ENCODE data around the gene PARVA. TPM values are rescaled to one million over a fixed set of nuclear protein-coding genes. Genes with fewer than 3 reads are reported as not detected.

Gene PARVA
- polyA plus RNA-seq, 1 experiment: 142 TPM

DNA sequence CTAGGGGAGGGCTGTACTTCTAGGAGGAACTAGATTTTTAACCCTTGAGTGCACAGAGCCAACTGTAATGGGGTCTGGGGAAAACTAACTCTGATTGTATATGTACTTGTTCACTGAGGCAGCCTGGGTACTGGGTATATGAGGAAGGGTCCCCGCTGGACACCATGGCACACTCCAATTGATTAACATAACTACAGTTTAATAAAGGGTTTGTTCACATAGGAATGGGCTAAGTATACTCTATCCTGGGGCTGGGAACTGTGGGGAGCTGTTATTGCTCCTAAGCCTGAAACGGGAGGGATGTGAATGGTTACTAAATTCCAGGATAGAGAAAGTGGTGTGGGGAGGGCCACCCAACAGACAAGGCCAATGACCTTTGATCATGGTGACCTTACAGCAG lies 67.6 kb downstream of the PARVA start:
- POLR2A ChIA-PET: no interaction called here
- DNase-seq (ENCODE audit: low read depth, low spot score): no peak
- Histone ChIP-seq H3K27ac (ENCODE audit: low read depth, low read length) (no peak overlapping the region), H3K27me3 (ENCODE audit: control insufficient read depth, insufficient read depth, low read length) (no peaks in the 10 kb centered on the region), H3K9me3 (ENCODE audit: control insufficient read depth, insufficient read depth, low read length) (no peaks in the 10 kb centered on the region), H3K4me3 (ENCODE audit: low read depth, low read length) (no peak overlapping the region)
- CTCF ChIA-PET: no interaction called here
- TF ChIP-seq, protein P1, sequence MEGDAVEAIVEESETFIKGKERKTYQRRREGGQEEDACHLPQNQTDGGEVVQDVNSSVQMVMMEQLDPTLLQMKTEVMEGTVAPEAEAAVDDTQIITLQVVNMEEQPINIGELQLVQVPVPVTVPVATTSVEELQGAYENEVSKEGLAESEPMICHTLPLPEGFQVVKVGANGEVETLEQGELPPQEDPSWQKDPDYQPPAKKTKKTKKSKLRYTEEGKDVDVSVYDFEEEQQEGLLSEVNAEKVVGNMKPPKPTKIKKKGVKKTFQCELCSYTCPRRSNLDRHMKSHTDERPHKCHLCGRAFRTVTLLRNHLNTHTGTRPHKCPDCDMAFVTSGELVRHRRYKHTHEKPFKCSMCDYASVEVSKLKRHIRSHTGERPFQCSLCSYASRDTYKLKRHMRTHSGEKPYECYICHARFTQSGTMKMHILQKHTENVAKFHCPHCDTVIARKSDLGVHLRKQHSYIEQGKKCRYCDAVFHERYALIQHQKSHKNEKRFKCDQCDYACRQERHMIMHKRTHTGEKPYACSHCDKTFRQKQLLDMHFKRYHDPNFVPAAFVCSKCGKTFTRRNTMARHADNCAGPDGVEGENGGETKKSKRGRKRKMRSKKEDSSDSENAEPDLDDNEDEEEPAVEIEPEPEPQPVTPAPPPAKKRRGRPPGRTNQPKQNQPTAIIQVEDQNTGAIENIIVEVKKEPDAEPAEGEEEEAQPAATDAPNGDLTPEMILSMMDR (IDR thresholded peaks at IDR 0.05; ENCODE audit: low read depth, low read length): no peak

- Histone ChIP-seq H3K4me3 (ENCODE audit: low read depth, low read length) (no peak overlapping the region), H3K27ac (ENCODE audit: low read depth, low read length) (no peak overlapping the region), H3K9me3 (ENCODE audit: control insufficient read depth, insufficient read depth, low read length) (no peaks in the 10 kb centered on the region), H3K27me3 (ENCODE audit: control insufficient read depth, insufficient read depth, low read length) (no peaks in the 10 kb centered on the region)
- POLR2A ChIA-PET: no interaction called here
- TF ChIP-seq, protein P1 (IDR thresholded peaks at IDR 0.05; ENCODE audit: low read depth, low read length): no peak
- CTCF ChIA-PET: no interaction called here
- DNase-seq (ENCODE audit: low read depth, low spot score): no peak
Observed at GRCh38 chr11:12446863-12447262, 69.5 kb downstream of the PARVA start.

GRCh38 chr11:12448131-12448939 lies 71.0 kb downstream of the PARVA start:
- Histone ChIP-seq H3K27me3 (ENCODE audit: control insufficient read depth, insufficient read depth, low read length) (no peaks in the 10 kb centered on the region), H3K9me3 (ENCODE audit: control insufficient read depth, insufficient read depth, low read length) (no peaks in the 10 kb centered on the region), H3K4me3 (ENCODE audit: low read depth, low read length) (no peak overlapping the region), H3K27ac (ENCODE audit: low read depth, low read length) (no peak overlapping the region)
- POLR2A ChIA-PET: no interaction called here
- no peak for DNase-seq (ENCODE audit: low read depth, low spot score)
- TF ChIP-seq, protein P1 (IDR thresholded peaks at IDR 0.05; ENCODE audit: low read depth, low read length): no peak
- CTCF ChIA-PET: no interaction called here

- no peak overlapping the region for H3K27ac ChIP-seq (ENCODE audit: low read depth, low read length)
- CTCF ChIA-PET: no interaction called here
- TF ChIP-seq, protein P1 (IDR thresholded peaks at IDR 0.05; ENCODE audit: low read depth, low read length): no peak
- POLR2A ChIA-PET: no interaction called here
- no peak overlapping the region for H3K4me3 ChIP-seq (ENCODE audit: low read depth, low read length)
- no peaks in the 10 kb centered on the region for H3K27me3 ChIP-seq (ENCODE audit: control insufficient read depth, insufficient read depth, low read length)
- no peak for DNase-seq (ENCODE audit: low read depth, low spot score)
- no peaks in the 10 kb centered on the region for H3K9me3 ChIP-seq (ENCODE audit: control insufficient read depth, insufficient read depth, low read length)
Observed at GRCh38 chr11:12449961-12450715, 72.8 kb downstream of the PARVA start.

DNA sequence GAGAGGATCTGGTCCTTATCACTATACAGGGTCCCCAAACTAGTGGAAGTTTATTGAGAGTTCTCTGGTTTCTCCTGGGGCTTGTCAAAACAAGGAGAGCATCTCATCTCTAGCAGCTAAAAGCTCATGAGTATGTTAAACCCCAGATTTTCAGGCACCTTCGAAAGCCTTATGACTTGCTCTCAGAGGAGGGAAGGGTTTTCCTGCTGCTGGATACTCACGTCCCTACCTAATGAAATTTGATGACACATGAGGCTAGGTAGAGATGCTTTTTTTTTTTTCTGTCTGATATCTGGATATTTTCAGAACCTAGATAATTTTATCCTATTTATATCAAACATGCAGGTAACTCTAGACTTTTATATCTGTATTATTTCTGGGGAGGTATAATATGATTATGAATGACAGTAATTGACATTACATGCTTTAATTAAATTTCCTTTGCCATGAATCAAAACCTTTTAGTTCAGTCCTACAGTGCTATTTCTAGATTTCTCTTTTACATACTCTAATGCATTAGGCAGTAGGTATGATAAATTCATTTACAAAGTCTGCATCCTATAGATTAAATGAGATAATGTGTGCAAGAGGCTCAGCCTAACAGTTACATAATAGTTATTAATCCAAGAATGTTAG lies 73.9 kb downstream of the PARVA start:
- CTCF ChIA-PET: no interaction called here
- POLR2A ChIA-PET: no interaction called here
- no peak overlapping the region for H3K27ac ChIP-seq (ENCODE audit: low read depth, low read length)

More for the DNA sequence above, 73.9 kb downstream of the PARVA start:
- Histone ChIP-seq H3K27me3 (ENCODE audit: control insufficient read depth, insufficient read depth, low read length) (no peaks in the 10 kb centered on the region), H3K9me3 (ENCODE audit: control insufficient read depth, insufficient read depth, low read length) (no peaks in the 10 kb centered on the region), H3K4me3 (ENCODE audit: low read depth, low read length) (no peak overlapping the region)
- DNase-seq (ENCODE audit: low read depth, low spot score): no peak
- TF ChIP-seq, protein P1 (IDR thresholded peaks at IDR 0.05; ENCODE audit: low read depth, low read length): no peak
